ENCODE results near the gene PYGB. TPM values are rescaled to one million over a fixed set of nuclear protein-coding genes. Genes with fewer than 3 reads are reported as not detected.

The PYGB gene
- total RNA-seq, 2 experiments from 2014 or later = 26.3 to 27.5 TPM

GRCh38 chr20:25341716-25342680 is 94.1 kb downstream of the PYGB start:
- Mint-ChIP-seq H3K27ac (no peak overlapping the region), H3K27me3 (no peaks in the 10 kb centered on the region), H3K9me3 (no peaks in the 10 kb centered on the region), H3K36me3 (ENCODE audit: low read depth) (peaks cover 40% of the 10 kb centered on the region), H3K4me3 (no peak overlapping the region), H3K4me1 (ENCODE audit: low read depth) (peaks cover 43% of the 10 kb centered on the region)
- no peak overlapping the region for H3K27ac ChIP-seq (ENCODE audit: low read depth in 1 of 2, low read length in 2 of 2)
- no peak overlapping the region for H3K4me3 ChIP-seq (ENCODE audit: low read length)
- CTCF ChIA-PET = no interaction called here
- H3K9me3 ChIP-seq (ENCODE audit: control insufficient read depth in 1 of 2, insufficient read depth in 1 of 2, low read length in 2 of 2) = no peaks in the 10 kb centered on the region
- TF ChIP-seq CTCF (IDR thresholded peaks at IDR 0.05) = no peak
- H3K36me3 ChIP-seq (ENCODE audit: insufficient read depth, low read length) = peaks cover 3% of the 10 kb centered on the region
- intact Hi-C loops (cut with DNase I, micrococcal nuclease) = no loop called here
- no peak for DNase-seq
- H3K4me1 ChIP-seq (ENCODE audit: insufficient read depth, low read length) = no peaks in the 10 kb centered on the region
- H3K27me3 ChIP-seq (ENCODE audit: control insufficient read depth in 1 of 2, insufficient read depth in 2 of 2, low read length in 2 of 2) = no peaks in the 10 kb centered on the region
- ATAC-seq (ENCODE audit: poor library complexity) = no peak
- POLR2A ChIA-PET = no interaction called here

DNA sequence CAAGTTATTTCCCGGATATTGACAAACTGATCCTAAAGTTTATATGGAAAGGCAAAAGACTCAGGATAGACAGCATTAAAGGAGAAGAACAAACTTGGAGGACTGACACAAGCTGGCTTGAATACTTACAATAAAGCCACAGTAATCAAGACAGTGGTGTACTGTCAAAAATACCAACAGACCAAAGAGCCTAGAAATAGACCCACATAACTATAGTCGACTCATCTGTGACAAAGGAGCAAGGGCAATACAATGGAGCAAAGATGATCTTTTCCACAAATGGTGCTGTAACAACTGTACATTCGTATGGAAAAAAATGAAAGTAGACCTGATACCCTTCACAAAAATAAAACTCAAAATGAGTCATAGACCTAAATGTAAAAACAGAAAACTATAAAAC is 96.7 kb downstream of the PYGB start:
- ChIA-PET CTCF (no interaction called here), POLR2A (no interaction called here)
- Mint-ChIP-seq H3K4me1 (ENCODE audit: low read depth) (peaks cover 44% of the 10 kb centered on the region), H3K27me3 (no peaks in the 10 kb centered on the region), H3K4me3 (no peak overlapping the region), H3K27ac (no peak overlapping the region), H3K36me3 (ENCODE audit: low read depth) (peaks cover 19% of the 10 kb centered on the region), H3K9me3 (no peaks in the 10 kb centered on the region)
- Histone ChIP-seq H3K9me3 (ENCODE audit: control insufficient read depth in 1 of 2, insufficient read depth in 1 of 2, low read length in 2 of 2) (peaks cover 0 to 4% of the 10 kb centered on the region in 2 experiments), H3K4me3 (ENCODE audit: low read length) (no peak overlapping the region), H3K36me3 (ENCODE audit: insufficient read depth, low read length) (no peaks in the 10 kb centered on the region), H3K27me3 (ENCODE audit: control insufficient read depth in 1 of 2, insufficient read depth in 2 of 2, low read length in 2 of 2) (no peaks in the 10 kb centered on the region), H3K27ac (ENCODE audit: low read depth in 1 of 2, low read length in 2 of 2) (no peak overlapping the region), H3K4me1 (ENCODE audit: insufficient read depth, low read length) (no peaks in the 10 kb centered on the region)
- intact Hi-C loops (cut with DNase I, micrococcal nuclease) = no loop called here
- no peak for DNase-seq
- no peak for ATAC-seq (ENCODE audit: poor library complexity)
- no peak for TF ChIP-seq CTCF (IDR thresholded peaks at IDR 0.05)

DNA sequence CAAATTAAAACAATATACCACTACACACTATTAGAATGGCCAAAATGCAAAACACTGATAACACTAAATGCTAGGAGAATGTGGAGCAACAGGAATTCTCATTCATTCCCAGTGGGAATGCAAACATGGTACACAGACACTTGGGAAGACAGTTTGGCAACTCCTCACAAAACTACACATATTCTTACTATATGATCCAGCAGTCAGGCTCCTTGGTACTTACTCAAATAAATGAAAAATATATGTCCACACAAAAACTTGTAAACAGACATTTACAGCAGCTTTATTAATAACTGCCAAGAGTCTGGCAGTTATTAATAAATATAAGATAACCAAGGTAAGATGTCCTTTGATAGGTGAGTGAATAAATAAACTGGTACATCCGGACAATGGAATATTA is 97.8 kb downstream of the PYGB start:
- no peak overlapping the region for H3K4me3 ChIP-seq (ENCODE audit: low read length)
- no peak overlapping the region for H3K27ac Mint-ChIP-seq
- no peaks in the 10 kb centered on the region for H3K36me3 ChIP-seq (ENCODE audit: insufficient read depth, low read length)
- ChIA-PET CTCF (no interaction called here), POLR2A (no interaction called here)
- no peak for TF ChIP-seq CTCF (IDR thresholded peaks at IDR 0.05)
- H3K4me1 Mint-ChIP-seq (ENCODE audit: low read depth) = peaks cover 49% of the 10 kb centered on the region
- H3K9me3 ChIP-seq (ENCODE audit: control insufficient read depth in 1 of 2, insufficient read depth in 1 of 2, low read length in 2 of 2) = peaks cover 0 to 4% of the 10 kb centered on the region in 2 experiments
- ATAC-seq (ENCODE audit: poor library complexity) (no peak), DNase-seq (no peak)
- H3K27ac ChIP-seq (ENCODE audit: low read depth in 1 of 2, low read length in 2 of 2) = no peak overlapping the region
- H3K4me1 ChIP-seq (ENCODE audit: insufficient read depth, low read length) = no peaks in the 10 kb centered on the region
- H3K27me3 ChIP-seq (ENCODE audit: control insufficient read depth in 1 of 2, insufficient read depth in 2 of 2, low read length in 2 of 2) = no peaks in the 10 kb centered on the region
- no peaks in the 10 kb centered on the region for H3K27me3 Mint-ChIP-seq
- peaks cover 14% of the 10 kb centered on the region for H3K36me3 Mint-ChIP-seq (ENCODE audit: low read depth)
- intact Hi-C loops (cut with DNase I, micrococcal nuclease) = no loop called here
- H3K9me3 Mint-ChIP-seq = no peaks in the 10 kb centered on the region
- no peak overlapping the region for H3K4me3 Mint-ChIP-seq
